ENCODE data around the gene MAN1C1. TPM values are rescaled to one million over a fixed set of nuclear protein-coding genes. Genes with fewer than 3 reads are reported as not detected.

The MAN1C1 gene
- total RNA-seq, 1 donor from 2014 or later: 10.9 TPM

DNA sequence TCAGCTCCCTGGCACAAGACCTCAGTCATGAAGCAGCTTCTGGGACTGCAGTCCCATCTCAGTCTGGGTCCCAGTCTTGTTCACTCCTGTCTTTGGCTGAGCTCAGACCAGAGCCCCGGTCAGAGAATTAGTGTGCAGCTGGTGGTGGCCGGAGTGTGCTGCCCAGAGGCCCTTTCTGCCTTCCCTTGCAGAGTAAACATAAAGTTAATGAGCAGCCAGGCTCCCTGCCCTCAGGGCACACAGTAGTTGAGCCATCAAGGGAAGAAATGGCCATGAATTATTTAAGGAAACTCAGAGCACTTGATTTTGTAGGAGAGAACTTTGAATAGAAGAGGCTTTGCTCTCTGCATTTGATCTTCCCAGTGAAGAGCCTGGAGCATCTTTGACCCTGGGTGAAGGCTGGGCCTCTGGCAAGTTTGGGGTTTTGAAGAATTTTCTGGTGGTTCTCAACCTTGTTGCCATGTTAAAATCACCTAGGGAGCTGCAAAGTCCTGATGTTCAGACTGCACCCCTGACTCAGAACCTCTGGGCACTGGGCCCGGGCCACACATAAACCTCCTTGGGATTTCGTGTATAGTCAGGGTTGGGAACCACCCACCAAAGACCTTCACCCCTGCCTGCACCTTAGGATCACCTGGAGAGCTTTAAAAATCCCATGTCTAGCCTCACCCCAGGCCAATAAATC, 157.0 kb downstream of the MAN1C1 start:
- H3K4me1 Mint-ChIP-seq (ENCODE audit: low read depth): peaks cover 35% of the 10 kb centered on the region
- H3K27ac Mint-ChIP-seq (ENCODE audit: unreplicated experiment): no peak overlapping the region
- H3K4me3 Mint-ChIP-seq (ENCODE audit: unreplicated experiment): no peak overlapping the region
- TF ChIP-seq, protein P1, sequence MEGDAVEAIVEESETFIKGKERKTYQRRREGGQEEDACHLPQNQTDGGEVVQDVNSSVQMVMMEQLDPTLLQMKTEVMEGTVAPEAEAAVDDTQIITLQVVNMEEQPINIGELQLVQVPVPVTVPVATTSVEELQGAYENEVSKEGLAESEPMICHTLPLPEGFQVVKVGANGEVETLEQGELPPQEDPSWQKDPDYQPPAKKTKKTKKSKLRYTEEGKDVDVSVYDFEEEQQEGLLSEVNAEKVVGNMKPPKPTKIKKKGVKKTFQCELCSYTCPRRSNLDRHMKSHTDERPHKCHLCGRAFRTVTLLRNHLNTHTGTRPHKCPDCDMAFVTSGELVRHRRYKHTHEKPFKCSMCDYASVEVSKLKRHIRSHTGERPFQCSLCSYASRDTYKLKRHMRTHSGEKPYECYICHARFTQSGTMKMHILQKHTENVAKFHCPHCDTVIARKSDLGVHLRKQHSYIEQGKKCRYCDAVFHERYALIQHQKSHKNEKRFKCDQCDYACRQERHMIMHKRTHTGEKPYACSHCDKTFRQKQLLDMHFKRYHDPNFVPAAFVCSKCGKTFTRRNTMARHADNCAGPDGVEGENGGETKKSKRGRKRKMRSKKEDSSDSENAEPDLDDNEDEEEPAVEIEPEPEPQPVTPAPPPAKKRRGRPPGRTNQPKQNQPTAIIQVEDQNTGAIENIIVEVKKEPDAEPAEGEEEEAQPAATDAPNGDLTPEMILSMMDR (IDR thresholded peaks at IDR 0.05): no peak
- no peak for DNase-seq (ENCODE audit: low spot score)
- no peaks in the 10 kb centered on the region for H3K9me3 Mint-ChIP-seq (ENCODE audit: low read depth)
- no peaks in the 10 kb centered on the region for H3K27me3 Mint-ChIP-seq (ENCODE audit: low read depth)
- H3K36me3 Mint-ChIP-seq (ENCODE audit: low read depth): peaks cover 12% of the 10 kb centered on the region

DNA sequence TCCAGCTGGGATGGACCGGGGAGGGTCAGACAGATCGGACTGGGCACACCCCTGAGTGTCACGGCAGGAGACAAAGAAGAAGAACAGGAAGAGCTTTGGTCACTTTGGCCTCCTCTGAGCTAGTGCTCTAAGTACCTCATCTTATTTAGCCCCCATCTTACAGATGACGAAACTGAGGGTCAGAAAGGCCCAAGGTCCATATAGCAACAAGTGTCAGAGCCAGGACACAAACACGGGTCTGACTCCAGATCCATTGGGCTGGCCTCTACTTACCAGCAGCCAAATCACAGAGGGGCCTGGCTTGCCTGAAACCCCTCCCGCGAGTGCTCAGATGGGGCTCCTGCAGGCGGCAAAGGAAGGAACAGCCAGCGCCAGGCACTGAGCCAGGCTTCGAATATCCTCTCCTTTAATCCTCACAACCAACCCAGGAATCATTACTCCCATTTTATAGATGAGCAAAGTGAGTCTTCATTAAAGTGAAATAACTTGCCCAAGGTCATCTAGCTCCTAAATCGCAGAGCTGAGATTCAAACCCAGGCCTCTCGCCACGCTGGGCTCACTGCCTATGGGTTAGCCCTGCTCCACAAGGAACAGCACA, 157.7 kb downstream of the MAN1C1 start:
- Mint-ChIP-seq H3K9me3 (ENCODE audit: low read depth) (no peaks in the 10 kb centered on the region), H3K36me3 (ENCODE audit: low read depth) (peaks cover 11% of the 10 kb centered on the region), H3K27ac (ENCODE audit: unreplicated experiment) (no peak overlapping the region), H3K4me3 (ENCODE audit: unreplicated experiment) (no peak overlapping the region), H3K27me3 (ENCODE audit: low read depth) (no peaks in the 10 kb centered on the region), H3K4me1 (ENCODE audit: low read depth) (peaks cover 35% of the 10 kb centered on the region)
- DNase-seq (ENCODE audit: low spot score): no peak
- TF ChIP-seq, protein P1 (IDR thresholded peaks at IDR 0.05): no peak

DNA sequence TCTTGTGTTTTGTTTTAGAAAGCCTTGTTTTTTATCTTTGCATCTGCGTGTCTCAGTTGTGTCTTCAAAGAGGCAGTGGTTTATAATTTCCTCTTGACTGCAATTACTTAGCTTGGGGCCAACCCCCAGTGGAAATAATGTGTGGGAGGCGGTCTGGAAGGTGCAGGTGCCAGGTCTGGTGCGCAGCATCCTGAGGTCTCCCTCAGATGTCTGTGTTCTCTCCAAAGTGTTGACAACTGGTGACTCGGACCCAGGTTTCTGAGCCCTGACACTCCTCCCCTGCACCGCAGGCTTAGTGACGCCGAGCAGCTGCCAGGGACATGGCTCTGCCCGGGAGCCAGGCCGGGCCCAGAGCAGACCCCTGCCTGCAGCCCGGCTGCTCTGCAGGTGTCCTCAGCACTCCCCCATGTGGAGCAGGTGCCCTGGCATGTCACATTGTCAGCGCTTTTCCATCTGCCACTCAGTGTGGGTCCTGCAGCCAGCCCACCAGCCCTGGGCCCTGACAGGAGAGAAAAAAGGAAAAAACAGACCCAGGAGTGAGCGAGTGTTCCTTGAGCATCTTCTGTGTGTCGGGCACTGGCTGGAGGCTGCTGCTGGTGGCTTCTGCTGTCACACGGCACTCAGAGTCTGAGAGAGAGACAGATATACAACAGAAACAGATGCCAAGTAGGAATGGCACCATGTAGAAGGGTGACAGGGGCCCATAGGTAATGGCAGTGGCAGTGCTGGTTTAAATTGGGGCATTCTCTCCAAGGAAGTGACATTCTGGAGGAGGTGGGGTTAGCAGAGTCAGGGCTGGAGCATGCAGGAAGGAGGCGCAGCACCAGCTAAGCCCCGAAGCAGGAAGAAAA, 158.6 kb downstream of the MAN1C1 start:
- Mint-ChIP-seq H3K27ac (ENCODE audit: unreplicated experiment) (no peak overlapping the region), H3K4me3 (ENCODE audit: unreplicated experiment) (no peak overlapping the region), H3K36me3 (ENCODE audit: low read depth) (peaks cover 11% of the 10 kb centered on the region), H3K4me1 (ENCODE audit: low read depth) (peaks cover 36% of the 10 kb centered on the region), H3K9me3 (ENCODE audit: low read depth) (no peaks in the 10 kb centered on the region), H3K27me3 (ENCODE audit: low read depth) (no peaks in the 10 kb centered on the region)
- TF ChIP-seq, protein P1 (IDR thresholded peaks at IDR 0.05): no peak
- no peak for DNase-seq (ENCODE audit: low spot score)

DNA sequence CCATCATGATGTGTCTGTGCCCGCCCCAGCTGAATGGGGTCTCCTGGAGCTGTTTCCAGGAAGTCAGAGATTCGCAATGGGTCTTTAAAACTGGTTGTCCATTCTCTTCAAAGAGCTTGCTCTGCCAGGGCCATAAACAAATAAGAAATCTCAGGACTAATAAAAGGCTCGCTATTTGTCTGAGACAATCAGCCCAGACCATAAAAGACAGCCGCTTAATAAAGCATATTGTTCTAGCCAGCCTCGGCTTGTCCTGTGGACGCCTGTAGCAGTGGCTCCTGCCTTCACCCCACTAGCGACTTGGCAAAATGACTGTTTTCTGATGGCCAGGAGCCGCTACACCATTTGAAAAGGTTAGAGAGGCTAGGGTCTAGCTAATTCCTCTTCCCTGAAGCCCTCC, 162.8 kb downstream of the MAN1C1 start:
- Mint-ChIP-seq H3K9me3 (ENCODE audit: low read depth) (no peaks in the 10 kb centered on the region), H3K4me1 (ENCODE audit: low read depth) (peaks cover 13% of the 10 kb centered on the region), H3K36me3 (ENCODE audit: low read depth) (peaks cover 4% of the 10 kb centered on the region), H3K4me3 (ENCODE audit: unreplicated experiment) (no peak overlapping the region), H3K27me3 (ENCODE audit: low read depth) (no peaks in the 10 kb centered on the region), H3K27ac (ENCODE audit: unreplicated experiment) (no peak overlapping the region)
- TF ChIP-seq, protein P1 (IDR thresholded peaks at IDR 0.05): no peak
- DNase-seq (ENCODE audit: low spot score): no peak

DNA sequence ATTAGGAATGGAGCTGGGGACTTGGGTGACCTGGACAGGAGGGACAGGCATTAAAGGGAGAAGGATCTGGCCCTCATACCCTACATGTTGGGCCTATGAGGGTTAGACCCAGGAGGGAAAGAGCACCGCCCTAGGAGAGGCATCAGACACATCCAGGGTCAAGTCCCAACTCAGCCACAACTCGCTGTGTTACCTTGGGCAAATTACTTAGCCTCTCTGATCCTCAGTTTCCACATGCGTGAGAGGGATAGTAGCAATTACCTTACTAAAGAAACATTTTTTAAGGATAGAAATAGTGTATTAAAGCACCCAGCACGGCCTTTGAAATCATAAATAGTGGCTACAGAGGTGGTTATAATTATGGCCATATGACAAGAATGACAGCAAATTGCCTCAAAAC, 163.3 kb downstream of the MAN1C1 start:
- peaks cover 18% of the 10 kb centered on the region for H3K4me1 Mint-ChIP-seq (ENCODE audit: low read depth)
- H3K27ac Mint-ChIP-seq (ENCODE audit: unreplicated experiment): no peak overlapping the region
- no peaks in the 10 kb centered on the region for H3K9me3 Mint-ChIP-seq (ENCODE audit: low read depth)
- H3K4me3 Mint-ChIP-seq (ENCODE audit: unreplicated experiment): no peak overlapping the region
- H3K27me3 Mint-ChIP-seq (ENCODE audit: low read depth): no peaks in the 10 kb centered on the region
- no peak for DNase-seq (ENCODE audit: low spot score)
- TF ChIP-seq, protein P1 (IDR thresholded peaks at IDR 0.05): no peak
- peaks cover 4% of the 10 kb centered on the region for H3K36me3 Mint-ChIP-seq (ENCODE audit: low read depth)
